Smooth muscle cell (in vitro differentiated cells): ENCODE measurements around the gene KCTD3. TPM values are rescaled to one million over a fixed set of nuclear protein-coding genes. Genes with fewer than 3 reads are reported as not detected.

Source experiments
- DNase-seq: peaks from one replicate; lab custom pipeline; 2025; ENCODE audit not compliant: unreplicated experiment; lab: John Stamatoyannopoulos, UW
- H2AFZ ChIP-seq: fragments of 200-600 bp; sonication (generic); 2 replicates; pipeline ENCODE4 v1.6.0; 2016; ENCODE audit warnings: antibody characterized with exemption, low read depth, mild to moderate bottlenecking
- H3F3A ChIP-seq: fragments of 200-600 bp; sonication (generic); 2 replicates; pipeline ENCODE4 v1.6.0; 2017; ENCODE audit warnings: antibody characterized with exemption, low read depth
- H3K27ac ChIP-seq: fragments of 200-600 bp; sonication (generic); 2 replicates; pipeline ENCODE4 v1.5.1; 2016; ENCODE audit warnings: low read depth, mild to moderate bottlenecking
- H3K27me3 ChIP-seq: fragments of 200-600 bp; sonication (generic); 2 replicates; pipeline ENCODE4 v1.6.1; 2016; ENCODE audit warnings: low read depth, mild to moderate bottlenecking
- H3K36me3 ChIP-seq: fragments of 200-600 bp; sonication (generic); 2 replicates; pipeline ENCODE4 v1.5.1; 2016; ENCODE audit warnings: low read depth
- H3K4me1 ChIP-seq: fragments of 200-600 bp; sonication (generic); 2 replicates; pipeline ENCODE4 v1.5.1; 2016; ENCODE audit warnings: low read depth
- H3K4me2 ChIP-seq: fragments of 200-600 bp; sonication (generic); 2 replicates; pipeline ENCODE4 v1.6.0; 2016; ENCODE audit warnings: mild to moderate bottlenecking
- H3K4me3 ChIP-seq: fragments of 200-600 bp; sonication (generic); 2 replicates; pipeline ENCODE4 v1.5.1; 2016; ENCODE audit warnings: mild to moderate bottlenecking
- H3K79me2 ChIP-seq: fragments of 200-600 bp; sonication (generic); 2 replicates; pipeline ENCODE4 v1.6.0; 2016; ENCODE audit warnings: low read depth, mild to moderate bottlenecking
- H3K9ac ChIP-seq: fragments of 200-600 bp; sonication (generic); 2 replicates; pipeline ENCODE4 v1.6.0; 2016; ENCODE audit warnings: low read depth
- H3K9me3 ChIP-seq: fragments of 200-600 bp; sonication (generic); replicated peaks from 2 replicates; pipeline ENCODE4 v1.5.1; 2016; ENCODE audit warnings: low read depth
- H4K20me1 ChIP-seq: fragments of 200-600 bp; sonication (generic); 2 replicates; pipeline ENCODE4 v1.6.0; 2016; ENCODE audit warnings: low read depth
- WGBS: methylation state at CpG from one replicate; pipeline ENCODE4 v1.1.7; 2016; ENCODE audit warnings: low lambda C conversion rate; 5-methylcytosine and 5-hydroxymethylcytosine counted together
- polyA plus RNA-seq: library from polyadenylated mRNA; unstranded; fragments of >200 nt; fragmentation: Nextera tagmentation; extraction: Ambion mirVana; gene quantifications from 2 replicates; pipeline ENCODE4 v1.2.1, GENCODE V29; 2016
- total RNA-seq: library from RNA; depleted of rRNA; stranded (reverse); fragments of >200 nt; gene quantifications from 2 replicates; pipeline ENCODE4 v1.2.3, GENCODE V29; 2014
- TF ChIP-seq, protein P1 (sequence below): fragments of 200-600 bp; sonication (generic); IDR thresholded peaks from 2 replicates; pipeline ENCODE4 v1.5.1; 2017; ENCODE audit warnings: borderline replicate concordance, mild to moderate bottlenecking, antibody characterized with exemption; ENCODE audit not compliant: insufficient read depth, poor library complexity, severe bottlenecking

Gene KCTD3
- total and polyA plus RNA-seq, 2 experiments from 2014 or later: 15.7 to 33.3 TPM

DNA sequence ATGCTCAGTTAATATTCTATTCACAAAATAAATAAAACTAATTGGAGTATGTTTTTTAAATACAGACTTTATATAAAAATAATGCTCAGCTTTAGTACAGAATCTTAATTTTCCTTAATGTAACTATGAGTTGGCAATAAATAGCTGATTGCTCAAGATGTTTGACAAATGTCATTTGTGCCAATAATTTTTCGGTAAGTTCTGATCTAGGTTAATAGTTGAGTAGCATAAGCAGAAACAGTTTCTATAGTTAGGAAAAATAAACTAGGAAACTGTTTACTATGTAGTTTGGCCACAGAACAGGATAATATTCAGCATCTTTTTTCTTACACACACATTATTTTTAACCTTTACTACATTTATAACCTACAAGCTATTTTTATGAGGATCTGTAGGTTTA, 40.3 kb downstream of the KCTD3 start:
- Histone ChIP-seq H3K9ac (no peak overlapping the region), H3K4me2 (no peak overlapping the region), H3K27ac (no peak overlapping the region), H4K20me1 (no peaks in the 10 kb centered on the region), H3K4me1 (peaks cover 9% of the 10 kb centered on the region), H2AFZ (no peak overlapping the region), H3K27me3 (no peaks in the 10 kb centered on the region), H3K36me3 (peaks cover 15% of the 10 kb centered on the region), H3K79me2 (peaks cover 3% of the 10 kb centered on the region), H3K9me3 (no peaks in the 10 kb centered on the region), H3F3A (no peaks in the 10 kb centered on the region), H3K4me3 (no peak overlapping the region)
- TF ChIP-seq, protein P1, sequence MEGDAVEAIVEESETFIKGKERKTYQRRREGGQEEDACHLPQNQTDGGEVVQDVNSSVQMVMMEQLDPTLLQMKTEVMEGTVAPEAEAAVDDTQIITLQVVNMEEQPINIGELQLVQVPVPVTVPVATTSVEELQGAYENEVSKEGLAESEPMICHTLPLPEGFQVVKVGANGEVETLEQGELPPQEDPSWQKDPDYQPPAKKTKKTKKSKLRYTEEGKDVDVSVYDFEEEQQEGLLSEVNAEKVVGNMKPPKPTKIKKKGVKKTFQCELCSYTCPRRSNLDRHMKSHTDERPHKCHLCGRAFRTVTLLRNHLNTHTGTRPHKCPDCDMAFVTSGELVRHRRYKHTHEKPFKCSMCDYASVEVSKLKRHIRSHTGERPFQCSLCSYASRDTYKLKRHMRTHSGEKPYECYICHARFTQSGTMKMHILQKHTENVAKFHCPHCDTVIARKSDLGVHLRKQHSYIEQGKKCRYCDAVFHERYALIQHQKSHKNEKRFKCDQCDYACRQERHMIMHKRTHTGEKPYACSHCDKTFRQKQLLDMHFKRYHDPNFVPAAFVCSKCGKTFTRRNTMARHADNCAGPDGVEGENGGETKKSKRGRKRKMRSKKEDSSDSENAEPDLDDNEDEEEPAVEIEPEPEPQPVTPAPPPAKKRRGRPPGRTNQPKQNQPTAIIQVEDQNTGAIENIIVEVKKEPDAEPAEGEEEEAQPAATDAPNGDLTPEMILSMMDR: no peak
- 97% methylated on average over 1 of the region's 1 CpG for WGBS
- DNase-seq: no peak

DNA sequence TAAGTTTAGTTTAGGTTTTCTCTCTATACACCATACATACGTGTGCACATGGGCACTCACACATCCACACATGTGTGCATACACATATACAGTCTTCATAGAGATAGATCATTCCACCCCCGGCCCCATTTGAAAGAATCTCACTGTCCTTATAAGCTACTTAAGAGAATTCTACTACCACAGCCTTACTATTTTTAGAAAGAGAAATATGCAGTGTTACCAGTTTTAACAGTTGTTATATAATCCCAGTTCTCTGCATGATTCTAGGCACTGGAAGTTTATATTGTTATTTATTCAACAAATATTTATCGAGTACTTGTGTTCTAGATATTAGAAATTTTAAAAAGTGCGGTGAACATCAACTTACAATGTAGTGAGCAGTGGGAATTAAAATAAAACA, 41.5 kb downstream of the KCTD3 start:
- Histone ChIP-seq H3K9me3 (no peaks in the 10 kb centered on the region), H3K27me3 (no peaks in the 10 kb centered on the region), H3K27ac (no peak overlapping the region), H3K9ac (no peak overlapping the region), H3K79me2 (peaks cover 13% of the 10 kb centered on the region), H3K4me1 (no peaks in the 10 kb centered on the region), H3F3A (no peaks in the 10 kb centered on the region), H4K20me1 (no peaks in the 10 kb centered on the region), H2AFZ (no peak overlapping the region), H3K4me2 (no peak overlapping the region), H3K36me3 (peaks cover 27% of the 10 kb centered on the region), H3K4me3 (no peak overlapping the region)
- no peak for DNase-seq
- WGBS: 97% methylated on average over 4 of the region's 4 CpGs
- TF ChIP-seq, protein P1: no peak

DNA sequence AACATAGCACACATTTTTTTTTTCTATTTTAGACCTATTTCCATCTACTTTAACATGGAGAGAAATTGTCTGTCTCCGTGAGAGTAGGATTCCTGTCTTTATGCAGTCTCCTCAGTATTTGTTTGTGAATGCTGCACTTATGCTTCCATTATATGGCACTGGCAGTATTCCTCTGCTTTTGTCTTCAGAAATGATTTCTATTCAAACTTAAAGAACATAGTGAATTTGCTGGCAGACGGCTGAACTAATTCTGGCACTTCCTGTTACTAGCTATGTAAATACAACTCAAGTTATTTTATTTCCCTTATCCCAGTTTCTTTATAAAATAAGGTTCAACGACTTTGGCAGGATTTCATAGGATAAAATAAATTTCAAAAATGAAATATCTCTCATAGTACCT, 45.3 kb downstream of the KCTD3 start:
- Histone ChIP-seq H3K4me3 (no peak overlapping the region), H4K20me1 (peaks cover 7% of the 10 kb centered on the region), H3K9me3 (no peaks in the 10 kb centered on the region), H2AFZ (no peak overlapping the region), H3K9ac (no peak overlapping the region), H3F3A (no peaks in the 10 kb centered on the region), H3K4me2 (no peak overlapping the region), H3K27ac (no peak overlapping the region), H3K36me3 (peaks cover 28% of the 10 kb centered on the region), H3K4me1 (no peaks in the 10 kb centered on the region), H3K79me2 (peaks cover 13% of the 10 kb centered on the region), H3K27me3 (no peaks in the 10 kb centered on the region)
- 98% methylated on average over 3 of the region's 3 CpGs for WGBS
- no peak for DNase-seq
- TF ChIP-seq, protein P1: no peak

DNA sequence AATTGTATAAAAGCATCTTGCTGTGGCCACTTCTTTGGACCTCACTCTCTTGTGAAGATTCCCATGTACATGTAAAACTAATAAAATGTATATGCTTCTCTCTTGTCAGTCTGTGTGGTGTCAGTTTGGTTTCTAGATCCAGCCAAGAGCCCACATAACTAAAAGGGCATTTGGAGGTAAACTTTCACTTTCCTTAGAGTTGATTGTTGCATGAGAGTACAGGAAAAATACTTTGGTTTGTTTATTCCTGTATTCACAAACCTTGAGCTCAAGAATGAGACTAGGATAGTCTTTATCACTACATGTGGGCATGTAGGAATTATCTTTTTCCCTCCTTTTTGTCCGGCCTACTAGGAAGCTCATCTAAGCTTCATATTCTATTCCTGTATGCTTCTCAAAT, 50.9 kb downstream of the KCTD3 start:
- DNase-seq: no peak
- H4K20me1 ChIP-seq: peaks cover 7% of the 10 kb centered on the region
- no peaks in the 10 kb centered on the region for H3K27me3 ChIP-seq
- no peak overlapping the region for H3K9ac ChIP-seq
- H3K4me1 ChIP-seq: no peaks in the 10 kb centered on the region
- peaks cover 11% of the 10 kb centered on the region for H3K36me3 ChIP-seq
- H3K4me2 ChIP-seq: no peak overlapping the region
- WGBS: 97% methylated on average over 1 of the region's 1 CpG
- H3K79me2 ChIP-seq: peaks cover 7% of the 10 kb centered on the region
- H3F3A ChIP-seq: no peaks in the 10 kb centered on the region
- H3K27ac ChIP-seq: no peak overlapping the region
- no peak overlapping the region for H3K4me3 ChIP-seq
- H2AFZ ChIP-seq: no peak overlapping the region
- TF ChIP-seq, protein P1: no peak
- H3K9me3 ChIP-seq: no peaks in the 10 kb centered on the region
